Measurements from ENCODE around the gene OR6V1.
"Not testable (repeated sequence)": the region's sequence is repeated elsewhere in the genome, so short reads cannot be mapped to it uniquely, and the experiment has no call there.

OR6V1 gene

DNA sequence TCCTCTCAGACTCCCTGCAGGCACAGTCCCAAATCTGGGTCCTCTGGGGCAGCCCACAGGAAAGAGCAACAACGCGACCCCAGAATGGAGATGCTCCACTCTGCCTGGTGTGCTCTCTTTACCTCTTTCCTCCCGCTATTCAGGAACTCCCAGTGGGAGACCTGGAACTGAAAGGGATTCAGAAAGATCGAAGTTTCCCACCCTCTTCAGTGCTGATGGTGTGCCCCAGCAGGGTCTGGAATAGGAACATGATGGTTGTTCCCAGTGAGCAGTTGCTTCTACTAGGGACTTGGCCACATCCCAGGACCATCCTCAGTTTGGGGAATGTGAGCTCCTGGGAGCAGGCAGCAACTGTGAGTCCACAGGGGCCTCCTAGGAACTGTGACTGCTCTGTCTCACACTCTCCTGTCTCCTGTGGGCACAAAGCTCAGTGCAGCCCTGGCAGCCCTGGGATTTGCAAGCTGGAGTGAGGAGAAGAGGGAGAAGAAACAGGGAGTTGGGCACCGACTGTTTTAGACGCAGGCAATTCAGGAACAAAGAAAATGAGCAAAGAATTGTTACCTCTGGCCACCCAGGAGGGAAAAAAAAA lies 17.9 kb downstream of the OR6V1 start:
- no peak overlapping the region for H3K4me3 ChIP-seq (ENCODE audit: control insufficient read depth, low read depth, low read length)
- no peak for TF ChIP-seq CTCF (IDR thresholded peaks at IDR 0.05; ENCODE audit: control insufficient read depth, insufficient read depth, low read depth, low read length, missing control alignments)
- DNase-seq (ENCODE audit: low read depth) = no peak

DNA sequence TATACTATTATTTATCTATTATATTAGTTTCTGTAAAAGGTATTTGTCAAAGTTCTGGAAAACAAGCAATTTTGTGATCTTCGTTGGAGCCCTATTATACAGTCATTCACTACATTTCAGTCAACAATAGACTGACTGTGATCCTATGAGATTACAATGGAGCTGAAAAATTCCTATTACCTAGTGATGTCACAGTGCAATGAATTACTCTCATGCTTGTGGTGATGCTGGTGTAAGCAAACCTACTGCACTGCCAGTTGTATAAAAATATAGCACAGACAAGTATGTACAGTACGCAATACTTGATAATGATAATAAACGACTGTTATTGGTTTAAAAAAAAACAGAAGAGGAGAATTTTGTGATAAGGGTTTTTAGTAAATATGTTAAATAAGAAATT lies 21.4 kb downstream of the OR6V1 start:
- DNase-seq (ENCODE audit: low read depth) = no peak
- no peak for TF ChIP-seq CTCF (IDR thresholded peaks at IDR 0.05; ENCODE audit: control insufficient read depth, insufficient read depth, low read depth, low read length, missing control alignments)
- H3K4me3 ChIP-seq (ENCODE audit: control insufficient read depth, low read depth, low read length) = no peak overlapping the region

- H3K4me3 ChIP-seq (ENCODE audit: control insufficient read depth, low read depth, low read length) = no peak overlapping the region
- TF ChIP-seq CTCF (IDR thresholded peaks at IDR 0.05; ENCODE audit: control insufficient read depth, insufficient read depth, low read depth, low read length, missing control alignments) = no peak
- no peak for DNase-seq (ENCODE audit: low read depth)
Measured at GRCh38 chr7:143074141-143074540, 22.0 kb downstream of the OR6V1 start.

- H3K4me3 ChIP-seq (ENCODE audit: control insufficient read depth, low read depth, low read length) = no peak overlapping the region
- no peak for DNase-seq (ENCODE audit: low read depth)
Measured at GRCh38 chr7:143085109-143085508, 33.0 kb downstream of the OR6V1 start.

DNA sequence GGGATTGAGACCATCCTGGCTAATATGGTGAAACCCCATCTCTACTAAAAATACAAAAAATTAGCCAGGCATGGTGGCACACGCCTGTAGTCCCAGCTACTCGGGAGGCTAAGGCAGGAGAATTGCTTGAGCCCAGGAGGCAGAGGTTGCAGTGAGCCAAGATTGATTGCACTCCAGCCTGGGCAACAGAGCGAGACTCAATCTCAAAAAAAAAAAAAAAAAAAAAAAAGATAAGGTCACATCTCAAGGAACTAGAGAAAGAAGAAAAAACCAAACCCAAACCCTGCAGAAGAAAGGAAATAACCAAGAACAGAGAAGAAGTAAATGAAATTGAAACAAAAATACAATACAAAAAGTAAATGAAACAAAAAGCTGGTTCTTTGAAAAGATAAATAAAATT lies 33.5 kb downstream of the OR6V1 start:
- not testable (repeated sequence) for H3K4me3 ChIP-seq (ENCODE audit: control insufficient read depth, low read depth, low read length); DNase-seq (ENCODE audit: low read depth)

More at GRCh38 chr7:143085109-143085508, 33.0 kb downstream of the OR6V1 start:
- no peak for TF ChIP-seq CTCF (IDR thresholded peaks at IDR 0.05; ENCODE audit: control insufficient read depth, insufficient read depth, low read depth, low read length, missing control alignments)

DNA sequence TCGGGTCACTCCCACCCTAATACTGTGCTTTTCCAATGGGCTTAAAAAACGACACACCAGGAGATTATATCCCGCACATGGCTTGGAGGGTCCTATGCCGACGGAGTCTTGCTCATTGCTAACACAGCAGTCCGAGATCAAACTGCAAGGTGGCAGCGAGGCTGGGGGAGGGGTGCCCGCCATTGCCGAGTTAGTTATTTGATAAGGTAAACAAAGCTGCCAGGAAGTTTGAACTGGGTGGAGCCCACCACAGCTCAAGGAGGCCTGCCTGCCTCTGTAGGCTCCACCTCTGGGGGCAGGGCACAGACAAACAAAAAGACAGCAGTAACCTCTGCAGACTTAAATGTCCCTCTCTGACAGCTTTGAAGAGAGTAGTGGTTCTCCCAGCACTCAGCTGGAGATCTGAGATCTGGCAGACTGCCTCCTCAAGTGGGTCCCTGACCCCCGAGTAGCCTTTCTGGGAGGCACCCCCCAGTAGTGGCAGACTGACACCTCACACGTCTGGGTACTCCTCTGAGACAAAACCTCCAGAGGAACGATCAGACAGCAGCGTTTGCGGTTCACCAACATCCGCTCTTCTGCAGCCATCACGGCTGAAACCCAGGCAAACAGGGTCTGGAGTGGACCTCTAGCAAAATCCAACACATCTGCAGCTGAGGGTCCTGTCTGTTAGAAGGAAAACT lies 36.5 kb downstream of the OR6V1 start:
- not testable (repeated sequence) for H3K4me3 ChIP-seq (ENCODE audit: control insufficient read depth, low read depth, low read length); DNase-seq (ENCODE audit: low read depth)

- H3K4me3 ChIP-seq (ENCODE audit: control insufficient read depth, low read depth, low read length) = no peak overlapping the region
- no peak for TF ChIP-seq CTCF (IDR thresholded peaks at IDR 0.05; ENCODE audit: control insufficient read depth, insufficient read depth, low read depth, low read length, missing control alignments)
- no peak for DNase-seq (ENCODE audit: low read depth)
Measured at GRCh38 chr7:143096146-143096545, 44.0 kb downstream of the OR6V1 start.

DNA sequence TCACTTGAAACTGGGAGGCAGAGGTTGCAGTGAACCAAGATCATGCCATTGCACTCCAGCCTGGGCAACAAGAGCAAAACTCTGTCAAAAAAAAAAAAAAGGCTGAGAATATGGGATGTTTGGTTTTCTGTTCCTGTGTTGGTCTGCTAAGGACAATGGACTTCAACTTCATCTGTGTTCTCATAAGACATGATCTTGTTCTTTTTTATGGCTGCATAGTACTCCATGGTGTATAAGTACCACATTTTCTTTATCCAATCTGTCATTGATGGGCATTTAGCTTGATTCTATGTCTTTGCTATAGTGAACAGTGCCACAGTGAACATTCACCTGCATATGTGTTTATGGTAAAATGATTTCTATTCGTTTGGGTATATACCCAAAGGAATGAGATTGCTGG lies 47.4 kb downstream of the OR6V1 start:
- not testable (repeated sequence) for H3K4me3 ChIP-seq (ENCODE audit: control insufficient read depth, low read depth, low read length); DNase-seq (ENCODE audit: low read depth)

Data from AG09309 (cell line).